ENCODE results near the gene COL16A1.

The COL16A1 gene

GRCh38 chr1:31628931-31629556 lies 74.8 kb downstream of the COL16A1 start:
- no peaks in the 10 kb centered on the region for H3K4me1 ChIP-seq (ENCODE audit: insufficient read depth, low read length, poor library complexity, severe bottlenecking)
- H3F3A ChIP-seq (ENCODE audit: low read depth), result no peaks in the 10 kb centered on the region
- TF ChIP-seq EZH2phosphoT487 (IDR thresholded peaks at IDR 0.05; ENCODE audit: borderline replicate concordance) (no peak), CTCF (conservative IDR thresholded peaks at IDR 0.05; ENCODE audit: low read length) (no peak)
- no peak overlapping the region for H2AFZ ChIP-seq (ENCODE audit: low read length)
- no peak overlapping the region for H3K4me2 ChIP-seq (ENCODE audit: low read depth, low read length, poor library complexity, severe bottlenecking)
- no peak overlapping the region for H3K4me3 ChIP-seq (ENCODE audit: low read length, poor library complexity, severe bottlenecking)
- H3K79me2 ChIP-seq (ENCODE audit: insufficient read depth, low read length), result no peaks in the 10 kb centered on the region
- H3K9me3 ChIP-seq (ENCODE audit: insufficient read depth, low read depth, low read length), result no peaks in the 10 kb centered on the region
- H4K20me1 ChIP-seq (ENCODE audit: insufficient read depth, low read length, poor library complexity, severe bottlenecking), result no peaks in the 10 kb centered on the region
- H3K36me3 ChIP-seq (ENCODE audit: insufficient read depth, low read length), result peaks cover 68% of the 10 kb centered on the region; the same call in 1 of the 2 replicates
- no peaks in the 10 kb centered on the region for H3K27me3 ChIP-seq (ENCODE audit: insufficient read depth, low read length, poor library complexity, severe bottlenecking)
- H3K9me2 ChIP-seq (replicated peaks; ENCODE audit: low read depth, low read length), result no peaks in the 10 kb centered on the region
- no peak overlapping the region for H3K9ac ChIP-seq (ENCODE audit: low read depth, low read length, poor library complexity, severe bottlenecking)

GRCh38 chr1:31627930-31628559 lies 75.8 kb downstream of the COL16A1 start:
- Histone ChIP-seq H3K4me2 (ENCODE audit: low read depth, low read length, poor library complexity, severe bottlenecking) (no peak overlapping the region), H3K36me3 (ENCODE audit: insufficient read depth, low read length) (peaks cover 65% of the 10 kb centered on the region; the same call in 1 of the 2 replicates), H3F3A (ENCODE audit: low read depth) (no peaks in the 10 kb centered on the region), H2AFZ (ENCODE audit: low read length) (no peak overlapping the region), H4K20me1 (ENCODE audit: insufficient read depth, low read length, poor library complexity, severe bottlenecking) (no peaks in the 10 kb centered on the region), H3K9me3 (ENCODE audit: insufficient read depth, low read depth, low read length) (no peaks in the 10 kb centered on the region), H3K27me3 (ENCODE audit: insufficient read depth, low read length, poor library complexity, severe bottlenecking) (no peaks in the 10 kb centered on the region), H3K9me2 (replicated peaks; ENCODE audit: low read depth, low read length) (no peaks in the 10 kb centered on the region), H3K4me3 (ENCODE audit: low read length, poor library complexity, severe bottlenecking) (no peak overlapping the region), H3K79me2 (ENCODE audit: insufficient read depth, low read length) (no peaks in the 10 kb centered on the region), H3K4me1 (ENCODE audit: insufficient read depth, low read length, poor library complexity, severe bottlenecking) (no peaks in the 10 kb centered on the region), H3K9ac (ENCODE audit: low read depth, low read length, poor library complexity, severe bottlenecking) (no peak overlapping the region)
- TF ChIP-seq EZH2phosphoT487 (IDR thresholded peaks at IDR 0.05; ENCODE audit: borderline replicate concordance), result no peak
- no peak for TF ChIP-seq CTCF (conservative IDR thresholded peaks at IDR 0.05; ENCODE audit: low read length)

- Histone ChIP-seq H3K9ac (ENCODE audit: low read depth, low read length, poor library complexity, severe bottlenecking) (no peak overlapping the region), H4K20me1 (ENCODE audit: insufficient read depth, low read length, poor library complexity, severe bottlenecking) (no peaks in the 10 kb centered on the region), H3K4me3 (ENCODE audit: low read length, poor library complexity, severe bottlenecking) (no peak overlapping the region), H2AFZ (ENCODE audit: low read length) (no peak overlapping the region), H3K9me2 (replicated peaks; ENCODE audit: low read depth, low read length) (no peaks in the 10 kb centered on the region), H3K27me3 (ENCODE audit: insufficient read depth, low read length, poor library complexity, severe bottlenecking) (no peaks in the 10 kb centered on the region), H3K9me3 (ENCODE audit: insufficient read depth, low read depth, low read length) (no peaks in the 10 kb centered on the region), H3K36me3 (ENCODE audit: insufficient read depth, low read length) (peaks cover 59% of the 10 kb centered on the region; the same call in 1 of the 2 replicates), H3K4me2 (ENCODE audit: low read depth, low read length, poor library complexity, severe bottlenecking) (no peak overlapping the region), H3K79me2 (ENCODE audit: insufficient read depth, low read length) (no peaks in the 10 kb centered on the region), H3K4me1 (ENCODE audit: insufficient read depth, low read length, poor library complexity, severe bottlenecking) (no peaks in the 10 kb centered on the region), H3F3A (ENCODE audit: low read depth) (no peaks in the 10 kb centered on the region)
- TF ChIP-seq CTCF (conservative IDR thresholded peaks at IDR 0.05; ENCODE audit: low read length), result no peak
- TF ChIP-seq EZH2phosphoT487 (IDR thresholded peaks at IDR 0.05; ENCODE audit: borderline replicate concordance), result no peak
Observed at GRCh38 chr1:31627301-31627929, 76.4 kb downstream of the COL16A1 start.

Data from Loucy (cell line).